HCT116 (cell line): ENCODE results near the gene SDK2. TPM values are rescaled to one million over a fixed set of nuclear protein-coding genes. Genes with fewer than 3 reads are reported as not detected.

Source experiments
- ATAC-seq: fragments of 200-7000 bp; cut with Tn5 transposase; 2 replicates; pipeline ENCODE4 v1.9.1; 2020; ENCODE audit warnings: mild to moderate bottlenecking, moderate library complexity
- BruUV-seq: library from RNA; stranded (reverse); fragments of 400-500 nt; replicated peaks from 2 replicates; lab custom pipeline; 2021; lab: Mats Ljungman, UMichigan
- CTCF ChIA-PET: fragments of 300-600 bp; sonication (Branson Sonifier 250); formaldehyde crosslinking; loops from one replicate; lab custom pipeline; 2021; ENCODE audit warnings: antibody characterized with exemption; lab: Charles Lee
- POLR2A ChIA-PET: fragments of 300-600, 350-600 bp; sonication (Branson Sonifier 250); formaldehyde crosslinking; loops from one replicate; lab custom pipeline; 2021; ENCODE audit warnings: antibody characterized with exemption; lab: Charles Lee
- RAD21 ChIA-PET, 2 experiments: fragments of 300-600 bp; sonication (Branson Sonifier 250); formaldehyde crosslinking; loops; one replicate each; lab custom pipeline; 2023; ENCODE audit warnings: low total read pairs in 2 of 2; ENCODE audit not compliant: uncharacterized antibody in 2 of 2, unreplicated experiment in 2 of 2, low non-redundant PET in 1 of 2; lab: Charles Lee
- DNase-seq: peaks from one replicate; pipeline ENCODE4 v3.0.0-alpha.2; 2010; ENCODE audit warnings: low read depth, low spot score
- H2AFZ ChIP-seq: fragments of 200-600 bp; shearing (Covaris generic), sonication (generic); 2 replicates; pipeline ENCODE4 v1.6.1; 2017; ENCODE audit warnings: low read depth, mixed run types, mixed read lengths, antibody characterized with exemption, low read length; ENCODE audit not compliant: poor library complexity, severe bottlenecking
- H3K27ac ChIP-seq: 2 replicates; pipeline ENCODE4 v1.5.1; 2012; ENCODE audit warnings: low read depth, low read length
- H3K27me3 ChIP-seq: fragments of 200-600 bp; sonication (generic); 2 replicates; pipeline ENCODE4 v1.6.1; 2016; ENCODE audit warnings: mixed run types, low read length, mixed read lengths; ENCODE audit not compliant: insufficient read depth
- H3K36me3 ChIP-seq, 2 experiments: fragments of 200-500 bp in 1 of 2; fragments of 200-600 bp in 1 of 2; sonication (Bioruptor generic) in 1 of 2; sonication (generic) in 1 of 2; 2 replicates each; pipeline versions ENCODE4 v1.5.1 to v1.6.1; 2014 to 2016; ENCODE audit warnings: low read length in 2 of 2, inconsistent platforms in 1 of 2, mixed read lengths in 1 of 2, mixed run types in 1 of 2; ENCODE audit not compliant: insufficient read depth in 2 of 2, control insufficient read depth in 1 of 2
- H3K4me1 ChIP-seq, 2 experiments: fragments of 200-600 bp in 1 of 2; sonication (generic) in 1 of 2; 2 replicates each; pipeline versions ENCODE4 v1.5.1 to v1.6.1; 2012 to 2017; ENCODE audit warnings: low read length in 2 of 2, inconsistent platforms in 1 of 2, mild to moderate bottlenecking in 1 of 2, mixed read lengths in 1 of 2, mixed run types in 1 of 2, moderate library complexity in 1 of 2; ENCODE audit not compliant: insufficient read depth in 2 of 2, control insufficient read depth in 1 of 2
- H3K4me2 ChIP-seq: fragments of 200-600 bp; sonication (generic); 2 replicates; pipeline ENCODE4 v1.6.1; 2017; ENCODE audit warnings: mixed run types, low read length, mixed read lengths
- H3K4me3 ChIP-seq, 2 experiments: fragments of 200-600 bp in 1 of 2; sonication (generic) in 1 of 2; replicated peaks in 1 of 2; 2 replicates each; pipeline ENCODE4 v1.5.1; 2011 to 2016; ENCODE audit warnings: low read length in 2 of 2, control low read depth in 1 of 2, low read depth in 1 of 2, mild to moderate bottlenecking in 1 of 2, mixed read lengths in 1 of 2, mixed run types in 1 of 2
- H3K79me2 ChIP-seq: fragments of 200-600 bp; sonication (generic); 2 replicates; pipeline ENCODE4 v1.6.1; 2017; ENCODE audit warnings: mild to moderate bottlenecking, mixed run types, low read length, moderate library complexity, mixed read lengths; ENCODE audit not compliant: insufficient read depth
- H3K9ac ChIP-seq: fragments of 200-600 bp; sonication (generic); 2 replicates; pipeline ENCODE4 v1.6.1; 2016; ENCODE audit warnings: low read length, mixed read lengths
- H3K9me2 ChIP-seq: fragments of 200-600 bp; sonication (generic), shearing (Covaris generic); 2 replicates; pipeline ENCODE4 v1.6.1; 2017; ENCODE audit warnings: mixed run types, mild to moderate bottlenecking, moderate library complexity; ENCODE audit not compliant: insufficient read depth
- H3K9me3 ChIP-seq, 2 experiments: fragments of 200-500 bp in 1 of 2; fragments of 200-600 bp in 1 of 2; sonication (Bioruptor generic) in 1 of 2; sonication (generic) in 1 of 2; 2 replicates each; pipeline ENCODE4 v1.6.1; 2014 to 2017; ENCODE audit warnings: low read length in 2 of 2, mixed read lengths in 2 of 2, inconsistent platforms in 1 of 2, low read depth in 1 of 2, mild to moderate bottlenecking in 1 of 2, mixed run types in 1 of 2, moderate library complexity in 1 of 2; ENCODE audit not compliant: control insufficient read depth in 1 of 2, insufficient read depth in 1 of 2
- H4K20me1 ChIP-seq: fragments of 200-600 bp; sonication (generic), shearing (Covaris generic); 2 replicates; pipeline ENCODE4 v1.6.1; 2017; ENCODE audit warnings: mixed run types, mild to moderate bottlenecking, moderate library complexity; ENCODE audit not compliant: insufficient read depth
- CEBPB ChIP-seq: IDR thresholded peaks from 2 replicates; pipeline ENCODE4 v1.6.1; 2012; ENCODE audit warnings: low read depth
- CTCF ChIP-seq, 3 experiments: fragments of 200-600 bp in 1 of 3; sonication (generic) in 1 of 3; IDR thresholded peaks in 2 of 3; conservative IDR thresholded peaks in 1 of 3; 2 replicates each; pipeline ENCODE4 v1.5.1; 2012 to 2017; ENCODE audit warnings: low read depth in 2 of 3, low read length in 2 of 3, antibody characterized with exemption in 1 of 3, borderline replicate concordance in 1 of 3, control low read depth in 1 of 3, mild to moderate bottlenecking in 1 of 3, mixed read lengths in 1 of 3, mixed run types in 1 of 3, moderate library complexity in 1 of 3; ENCODE audit not compliant: insufficient read depth in 1 of 3
- EGR1 ChIP-seq: IDR thresholded peaks from 2 replicates; pipeline ENCODE4 v1.6.1; 2012; ENCODE audit warnings: low read depth
- EZH2 ChIP-seq: fragments of 200-600 bp; sonication (generic); IDR thresholded peaks from 2 replicates; pipeline ENCODE4 v1.6.1; 2017; ENCODE audit warnings: antibody characterized with exemption, mixed run types
- FOSL1 ChIP-seq: IDR thresholded peaks from 2 replicates; pipeline ENCODE4 v1.6.1; 2012; ENCODE audit warnings: low read depth
- JUND ChIP-seq: IDR thresholded peaks from 2 replicates; pipeline ENCODE4 v1.6.1; 2012
- POLR2A ChIP-seq: IDR thresholded peaks from 2 replicates; pipeline ENCODE4 v1.7.0; 2011; ENCODE audit warnings: borderline replicate concordance; ENCODE audit not compliant: insufficient read depth, insufficient read length; ENCODE audit errors: extremely low read depth
- POLR2AphosphoS5 ChIP-seq: IDR thresholded peaks from 2 replicates; pipeline ENCODE4 v1.6.1; 2011; ENCODE audit warnings: mild to moderate bottlenecking, low read depth, low read length, moderate library complexity
- RAD21 ChIP-seq: IDR thresholded peaks from 2 replicates; pipeline ENCODE4 v1.6.1; 2012; ENCODE audit warnings: low read depth, mild to moderate bottlenecking
- REST ChIP-seq: IDR thresholded peaks from 2 replicates; pipeline ENCODE4 v1.6.1; 2012; ENCODE audit warnings: low read depth
- SIN3A ChIP-seq: IDR thresholded peaks from 2 replicates; pipeline ENCODE4 v1.6.1; 2012; ENCODE audit warnings: low read depth
- SP1 ChIP-seq: IDR thresholded peaks from 2 replicates; pipeline ENCODE4 v1.6.1; 2012; ENCODE audit warnings: low read depth
- ZBTB33 ChIP-seq: IDR thresholded peaks from 2 replicates; pipeline ENCODE4 v1.6.1; 2011; ENCODE audit warnings: mild to moderate bottlenecking, low read length, moderate library complexity; ENCODE audit not compliant: insufficient replicate concordance; ENCODE audit errors: extremely low read depth
- ZNF274 ChIP-seq: fragments of 200-500 bp; sonication (Bioruptor generic); IDR thresholded peaks from 2 replicates; pipeline ENCODE4 v1.6.1; 2014; ENCODE audit warnings: mild to moderate bottlenecking, low read depth, low read length, inconsistent platforms
- intact Hi-C: fragments of 100-400 bp; cut with micrococcal nuclease; formaldehyde crosslinking; loops from 2 replicates; pipeline ENCODE4 v1.10.0; 2022
- total RNA-seq: library from RNA; stranded (reverse); gene quantifications from one replicate; pipeline ENCODE4 v1.2.1, GENCODE V29; 2021; ENCODE audit not compliant: unreplicated experiment

SDK2 gene
- total RNA-seq, 1 experiment from 2014 or later, result 0.10 TPM

- Histone ChIP-seq H3K9me2 (no peaks in the 10 kb centered on the region), H3K36me3 (no peaks in the 10 kb centered on the region), H3K9ac (no peak overlapping the region), H3K4me2 (no peak overlapping the region), H4K20me1 (no peaks in the 10 kb centered on the region), H3K4me1 (no peaks in the 10 kb centered on the region), H3K27me3 (no peaks in the 10 kb centered on the region), H2AFZ (no peak overlapping the region), H3K9me3 (no peaks in the 10 kb centered on the region), H3K27ac (no peak overlapping the region), H3K4me3 (no peak overlapping the region), H3K79me2 (no peaks in the 10 kb centered on the region)
- intact Hi-C loops, result no loop called here
- DNase-seq (no peak), ATAC-seq (no peak)
- POLR2A ChIA-PET, result no interaction called here
- TF ChIP-seq EZH2, result no peak
- no peak for TF ChIP-seq CTCF (IDR thresholded peaks at IDR 0.05 in 2 of 3, conservative IDR thresholded peaks at IDR 0.05 in 1 of 3; ENCODE audit: borderline replicate concordance in 1 of 3, insufficient read depth in 1 of 3, low read depth in 2 of 3, low read length in 2 of 3)
- no peak for TF ChIP-seq SIN3A
- TF ChIP-seq POLR2AphosphoS5, result no peak
- no peak for TF ChIP-seq EGR1
- no peak for TF ChIP-seq CEBPB
- TF ChIP-seq RAD21, result no peak
- TF ChIP-seq SP1, result no peak
- RAD21 ChIA-PET, result no interaction called here
- CTCF ChIA-PET, result no interaction called here
- no TSS peak for BruUV-seq
Observed at GRCh38 chr17:73638556-73638955, 5.7 kb downstream of the SDK2 start.

GRCh38 chr17:73637866-73638265 is 6.4 kb downstream of the SDK2 start:
- Histone ChIP-seq H3K9me2 (no peaks in the 10 kb centered on the region), H2AFZ (no peak overlapping the region), H4K20me1 (no peaks in the 10 kb centered on the region), H3K4me2 (no peak overlapping the region), H3K27me3 (no peaks in the 10 kb centered on the region), H3K36me3 (no peaks in the 10 kb centered on the region), H3K4me3 (no peak overlapping the region), H3K27ac (no peak overlapping the region), H3K9ac (no peak overlapping the region), H3K9me3 (no peaks in the 10 kb centered on the region), H3K4me1 (no peaks in the 10 kb centered on the region), H3K79me2 (no peaks in the 10 kb centered on the region)
- BruUV-seq, result no TSS peak
- CTCF ChIA-PET, result no interaction called here
- DNase-seq (no peak), ATAC-seq (no peak)
- intact Hi-C loops, result no loop called here
- RAD21 ChIA-PET, result no interaction called here
- POLR2A ChIA-PET, result no interaction called here
- TF ChIP-seq ZNF274 (no peak), JUND (no peak), POLR2A (no peak), CEBPB (no peak), ZBTB33 (no peak), POLR2AphosphoS5 (no peak), REST (no peak), SP1 (no peak), EGR1 (no peak), SIN3A (no peak), FOSL1 (no peak)
